ENCODE measurements around the gene MAPK10.
"Not testable (repeated sequence)": the region's sequence is repeated elsewhere in the genome, so short reads cannot be mapped to it uniquely, and the experiment has no call there.

The MAPK10 gene

GRCh38 chr4:86101841-86102240 lies 258.0 kb downstream of the MAPK10 start:
- no peak for DNase-seq (ENCODE audit: low read depth)

DNA sequence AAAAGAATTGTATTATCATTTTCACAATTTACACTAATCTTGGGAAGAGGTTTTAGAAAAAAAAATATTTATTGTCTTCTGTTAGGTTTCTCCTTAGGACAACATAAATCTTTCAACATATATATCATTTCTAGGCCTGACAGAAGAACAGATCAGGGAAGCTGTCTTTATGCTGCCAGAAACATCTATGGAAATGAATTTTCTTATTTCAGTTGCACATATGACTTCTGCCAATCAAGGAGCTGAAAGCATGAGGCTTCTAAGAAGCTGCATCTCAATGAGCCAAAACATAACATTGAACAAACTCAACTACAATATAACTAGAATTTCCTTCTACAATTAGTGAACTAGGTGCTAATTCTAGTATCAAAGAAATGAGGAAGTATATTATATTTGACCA lies 258.4 kb downstream of the MAPK10 start:
- no peak for DNase-seq (ENCODE audit: low read depth)

GRCh38 chr4:86100539-86101215 lies 259.2 kb downstream of the MAPK10 start:
- DNase-seq (ENCODE audit: low read depth), result no peak

DNA sequence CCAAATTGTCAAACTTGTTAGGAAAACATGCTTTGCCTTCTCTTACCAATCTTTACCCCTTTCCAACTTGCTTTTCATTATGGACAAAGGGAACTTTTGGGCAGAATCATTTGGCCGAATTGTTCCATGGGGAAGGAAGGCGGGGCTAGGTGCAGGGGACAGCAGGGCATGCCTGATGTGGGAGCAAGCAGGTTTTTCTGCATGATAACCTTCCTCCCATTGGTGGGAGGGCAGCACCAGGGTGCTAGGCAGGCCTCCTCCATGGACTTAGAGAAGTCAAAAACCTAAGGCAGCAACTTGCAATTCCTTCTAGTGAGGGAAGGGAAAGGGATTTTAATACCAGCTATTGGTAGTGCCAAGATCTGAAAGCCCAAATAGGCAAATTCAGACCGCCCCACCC lies 260.5 kb downstream of the MAPK10 start:
- DNase-seq (ENCODE audit: low read depth), result no peak

- DNase-seq (ENCODE audit: low read depth), result no peak
Observed at GRCh38 chr4:86098691-86099090, 261.2 kb downstream of the MAPK10 start.

DNA sequence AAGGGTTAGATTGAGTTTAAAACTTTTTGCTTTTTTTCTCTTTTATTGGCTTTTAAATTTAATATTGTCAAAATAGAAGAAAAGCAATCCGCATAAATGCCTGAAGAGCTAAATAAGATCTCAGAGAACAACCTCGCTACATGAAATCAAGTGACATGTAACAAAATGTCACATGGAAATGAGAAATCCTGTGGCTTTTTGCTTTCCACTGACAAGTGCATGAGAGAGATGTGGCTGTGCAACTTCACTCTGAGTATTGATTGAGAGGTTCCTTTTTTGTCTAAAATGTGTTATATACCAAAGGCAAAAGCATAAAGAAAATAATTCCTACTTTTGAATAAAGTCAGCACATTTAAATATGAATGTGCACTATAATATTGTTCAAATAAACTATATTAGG lies 263.5 kb downstream of the MAPK10 start:
- DNase-seq (ENCODE audit: low read depth), result no peak

- peak; percentile 54 for DNase-seq (ENCODE audit: low read depth)
Observed at GRCh38 chr4:86092684-86093083, 267.2 kb downstream of the MAPK10 start.

GRCh38 chr4:86091201-86091600 lies 268.7 kb downstream of the MAPK10 start:
- no peak for DNase-seq (ENCODE audit: low read depth)

DNA sequence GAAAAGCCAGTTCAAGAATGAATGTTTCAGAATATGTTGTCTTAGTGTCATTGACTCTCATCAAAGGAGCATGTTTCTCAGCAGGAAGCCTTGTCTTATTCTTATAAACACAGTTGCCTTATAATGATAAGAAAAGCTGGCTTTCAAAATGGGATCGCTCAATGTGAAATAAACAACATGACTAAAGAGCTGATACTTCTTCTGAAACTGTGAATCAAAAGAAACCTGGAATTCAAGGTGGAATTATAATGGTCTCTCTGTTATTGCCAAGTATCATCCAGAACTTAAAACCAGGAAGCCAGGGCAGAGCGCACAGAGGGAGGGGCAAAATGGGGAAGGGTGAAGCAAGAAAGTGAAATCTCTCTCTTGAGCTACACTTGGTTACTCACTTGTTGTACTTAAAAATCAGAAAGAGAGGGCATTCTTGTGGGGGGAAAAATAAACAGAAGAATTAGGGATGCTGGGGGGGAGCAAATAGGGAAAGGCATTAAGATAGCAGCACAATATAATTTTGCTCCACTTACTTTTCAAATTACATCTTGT lies 270.0 kb downstream of the MAPK10 start:
- no peak for DNase-seq (ENCODE audit: low read depth)

GRCh38 chr4:86089053-86089452 lies 270.8 kb downstream of the MAPK10 start:
- no peak for DNase-seq (ENCODE audit: low read depth)

DNA sequence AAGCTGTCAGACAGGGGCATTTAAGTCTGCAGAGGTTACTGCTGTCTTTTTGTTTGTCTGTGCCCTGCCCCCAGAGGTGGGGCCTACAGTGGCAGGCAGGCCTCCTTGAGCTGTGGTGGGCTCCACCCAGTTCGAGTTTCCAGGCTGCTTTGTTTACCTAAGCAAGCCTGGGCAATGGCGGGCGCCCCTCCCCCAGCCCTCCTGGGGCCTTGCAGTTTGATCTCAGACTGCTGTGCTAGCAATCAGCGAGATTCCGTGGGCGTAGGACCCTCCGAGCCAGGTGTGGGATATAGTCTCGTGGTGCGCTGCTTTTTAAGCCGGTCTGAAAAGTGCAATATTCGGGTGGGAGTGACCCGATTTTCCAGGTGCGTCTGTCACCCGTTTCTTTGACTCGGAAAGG lies 284.1 kb downstream of the MAPK10 start:
- DNase-seq (ENCODE audit: low read depth), result not testable (repeated sequence)

DNA sequence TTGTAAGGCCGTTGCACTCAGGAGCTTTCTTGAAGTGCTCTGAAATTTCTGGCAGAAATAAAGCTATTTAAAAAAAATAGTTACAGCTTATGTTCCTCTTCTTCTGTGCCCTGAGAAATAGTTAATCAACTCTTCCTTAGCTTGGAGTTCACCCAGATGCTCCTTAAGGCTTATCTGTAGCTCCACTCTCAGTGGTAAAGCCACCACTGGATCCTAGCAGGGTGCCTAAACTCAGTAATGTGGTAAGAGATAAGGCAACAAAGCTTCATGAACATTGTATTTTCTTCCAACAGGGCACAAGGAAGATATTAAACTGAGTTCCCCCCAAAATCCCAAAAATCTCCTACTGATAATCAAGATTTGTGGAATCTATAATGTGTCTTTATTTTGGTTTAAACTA lies 299.5 kb downstream of the MAPK10 start:
- no peak for DNase-seq (ENCODE audit: low read depth)

DNA sequence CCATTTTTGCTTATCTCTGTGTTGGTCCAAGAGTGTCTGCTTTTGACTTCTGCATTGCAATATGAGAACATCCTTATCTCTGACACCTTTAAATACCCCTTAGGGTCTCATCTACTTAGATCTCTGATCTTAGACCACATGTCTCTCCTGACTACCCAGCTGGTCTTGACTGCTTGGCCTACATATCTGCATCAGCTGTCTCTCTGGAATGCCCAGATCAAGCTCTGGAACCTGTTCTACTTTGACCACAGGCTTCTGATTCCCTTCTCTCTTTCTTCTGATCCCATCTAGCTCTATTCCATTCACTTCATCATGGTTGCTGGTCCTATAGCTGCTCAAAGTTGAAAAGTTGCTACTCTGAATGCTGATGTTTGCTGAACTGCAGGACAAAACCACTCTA lies 301.2 kb downstream of the MAPK10 start:
- no peak for DNase-seq (ENCODE audit: low read depth)

DNA sequence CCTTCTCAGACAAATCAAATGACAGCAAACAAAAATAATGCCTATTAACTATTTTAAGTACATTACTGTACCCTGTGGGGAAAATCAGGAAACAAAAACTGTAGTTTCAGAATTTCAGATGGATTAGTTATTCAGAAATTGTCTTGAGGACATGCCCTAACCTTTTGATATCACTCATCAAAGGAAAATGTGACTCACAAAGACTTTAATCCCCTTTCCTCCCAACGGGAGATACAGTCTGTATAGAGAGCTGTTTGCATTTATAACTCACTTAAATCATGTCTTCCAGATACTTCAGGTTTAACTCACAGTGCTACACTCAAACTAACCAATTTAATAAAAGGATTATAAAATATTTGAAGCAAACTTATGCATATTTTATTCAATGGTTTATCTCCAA lies 304.0 kb downstream of the MAPK10 start:
- peak; percentile 55 for DNase-seq (ENCODE audit: low read depth)

DNA sequence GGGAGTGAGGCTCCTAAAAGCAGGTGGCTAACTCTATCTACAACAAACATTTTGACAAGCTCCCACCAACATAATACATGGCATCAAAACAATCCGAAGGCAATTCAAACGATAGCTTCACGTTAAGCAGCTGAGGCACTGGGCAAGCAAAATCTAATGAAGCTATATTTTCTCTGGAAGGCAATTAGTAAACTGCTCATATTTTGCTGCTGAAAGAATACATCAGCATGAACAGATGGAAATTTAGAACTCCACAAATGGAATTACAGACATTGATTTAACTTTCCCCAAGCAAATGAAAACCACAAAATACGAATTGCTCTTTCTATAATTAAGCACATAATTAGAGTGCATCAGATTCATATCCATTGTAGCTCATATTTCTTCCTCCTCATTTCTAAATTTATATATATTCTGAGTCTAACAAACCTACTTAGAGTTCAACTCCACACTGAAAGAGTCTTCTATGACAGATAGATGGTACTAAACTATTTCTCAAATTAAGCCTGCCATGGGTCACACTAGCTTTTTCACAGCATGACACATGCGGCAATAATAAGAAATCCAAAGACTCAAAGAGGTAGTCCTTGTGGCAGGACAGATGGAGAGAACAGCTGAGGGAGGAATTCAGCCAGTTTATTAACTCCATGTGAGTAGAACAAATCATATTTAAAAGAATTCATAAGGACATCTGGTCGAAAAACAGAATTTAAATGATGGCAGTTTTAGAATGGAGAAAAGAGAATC lies 305.4 kb downstream of the MAPK10 start:
- DNase-seq (ENCODE audit: low read depth), result no peak

DNA sequence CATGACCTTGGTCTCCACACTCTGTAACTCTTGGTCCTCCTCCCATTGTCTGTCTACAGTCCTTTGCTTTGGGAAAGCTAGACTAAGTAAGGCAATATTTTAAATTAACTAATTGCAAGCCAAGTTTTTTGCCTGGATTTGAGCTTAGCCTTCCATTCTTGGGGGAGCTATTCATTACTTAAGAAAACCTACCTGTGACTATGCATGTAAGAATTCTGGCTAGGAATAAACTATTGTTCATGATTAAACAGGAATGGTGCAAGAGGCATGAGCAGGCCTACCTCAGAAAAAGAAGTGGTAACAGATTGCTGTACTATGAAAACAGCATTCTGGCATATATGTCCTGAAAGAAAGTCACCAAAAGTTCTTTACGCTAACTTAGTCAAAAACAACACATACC lies 309.4 kb downstream of the MAPK10 start:
- DNase-seq (ENCODE audit: low read depth), result no peak

- peak; percentile 35 for DNase-seq (ENCODE audit: low read depth)
Observed at GRCh38 chr4:86048426-86048825, 311.4 kb downstream of the MAPK10 start.

GRCh38 chr4:86044593-86044985 lies 315.3 kb downstream of the MAPK10 start:
- DNase-seq (ENCODE audit: low read depth), result no peak

GRCh38 chr4:86043755-86044592 lies 315.9 kb downstream of the MAPK10 start:
- DNase-seq (ENCODE audit: low read depth), result no peak

GRCh38 chr4:86038037-86038436 lies 321.8 kb downstream of the MAPK10 start:
- DNase-seq (ENCODE audit: low read depth), result no peak

- peak; percentile 75 for DNase-seq (ENCODE audit: low read depth)
Observed at GRCh38 chr4:86036736-86037135, 323.1 kb downstream of the MAPK10 start.

DNA sequence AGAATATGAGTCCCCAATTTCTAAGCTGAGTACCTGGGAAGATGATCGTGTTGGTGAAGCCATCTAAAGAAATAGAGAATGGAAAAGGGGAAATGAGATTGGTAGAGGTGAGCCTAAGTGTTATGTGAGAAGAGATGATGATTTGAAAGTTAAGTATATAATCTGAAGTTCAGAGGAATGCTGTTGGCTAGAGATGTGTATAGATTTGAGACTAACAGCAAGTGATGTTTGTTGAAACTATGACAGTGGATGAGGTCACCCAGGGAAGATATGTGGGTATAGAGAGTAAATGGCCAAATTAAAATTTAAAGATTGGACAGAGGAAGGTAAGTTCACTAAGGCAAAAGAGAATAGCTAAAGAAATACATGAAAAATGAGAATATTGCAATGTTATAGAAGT lies 324.2 kb downstream of the MAPK10 start:
- no peak for DNase-seq (ENCODE audit: low read depth)

- no peak for DNase-seq (ENCODE audit: low read depth)
Observed at GRCh38 chr4:86034616-86035015, 325.2 kb downstream of the MAPK10 start.

All from non-pigmented ciliary epithelial cell (primary cell).